ENCODE measurements around the gene MEPCE.
A peak's percentile ranks its signal among the peaks of the same experiment; 100 is the strongest.
"Not testable (repeated sequence)": the region's sequence is repeated elsewhere in the genome, so short reads cannot be mapped to it uniquely, and the experiment has no call there.

Gene MEPCE, protein sequence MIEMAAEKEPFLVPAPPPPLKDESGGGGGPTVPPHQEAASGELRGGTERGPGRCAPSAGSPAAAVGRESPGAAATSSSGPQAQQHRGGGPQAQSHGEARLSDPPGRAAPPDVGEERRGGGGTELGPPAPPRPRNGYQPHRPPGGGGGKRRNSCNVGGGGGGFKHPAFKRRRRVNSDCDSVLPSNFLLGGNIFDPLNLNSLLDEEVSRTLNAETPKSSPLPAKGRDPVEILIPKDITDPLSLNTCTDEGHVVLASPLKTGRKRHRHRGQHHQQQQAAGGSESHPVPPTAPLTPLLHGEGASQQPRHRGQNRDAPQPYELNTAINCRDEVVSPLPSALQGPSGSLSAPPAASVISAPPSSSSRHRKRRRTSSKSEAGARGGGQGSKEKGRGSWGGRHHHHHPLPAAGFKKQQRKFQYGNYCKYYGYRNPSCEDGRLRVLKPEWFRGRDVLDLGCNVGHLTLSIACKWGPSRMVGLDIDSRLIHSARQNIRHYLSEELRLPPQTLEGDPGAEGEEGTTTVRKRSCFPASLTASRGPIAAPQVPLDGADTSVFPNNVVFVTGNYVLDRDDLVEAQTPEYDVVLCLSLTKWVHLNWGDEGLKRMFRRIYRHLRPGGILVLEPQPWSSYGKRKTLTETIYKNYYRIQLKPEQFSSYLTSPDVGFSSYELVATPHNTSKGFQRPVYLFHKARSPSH

DNA sequence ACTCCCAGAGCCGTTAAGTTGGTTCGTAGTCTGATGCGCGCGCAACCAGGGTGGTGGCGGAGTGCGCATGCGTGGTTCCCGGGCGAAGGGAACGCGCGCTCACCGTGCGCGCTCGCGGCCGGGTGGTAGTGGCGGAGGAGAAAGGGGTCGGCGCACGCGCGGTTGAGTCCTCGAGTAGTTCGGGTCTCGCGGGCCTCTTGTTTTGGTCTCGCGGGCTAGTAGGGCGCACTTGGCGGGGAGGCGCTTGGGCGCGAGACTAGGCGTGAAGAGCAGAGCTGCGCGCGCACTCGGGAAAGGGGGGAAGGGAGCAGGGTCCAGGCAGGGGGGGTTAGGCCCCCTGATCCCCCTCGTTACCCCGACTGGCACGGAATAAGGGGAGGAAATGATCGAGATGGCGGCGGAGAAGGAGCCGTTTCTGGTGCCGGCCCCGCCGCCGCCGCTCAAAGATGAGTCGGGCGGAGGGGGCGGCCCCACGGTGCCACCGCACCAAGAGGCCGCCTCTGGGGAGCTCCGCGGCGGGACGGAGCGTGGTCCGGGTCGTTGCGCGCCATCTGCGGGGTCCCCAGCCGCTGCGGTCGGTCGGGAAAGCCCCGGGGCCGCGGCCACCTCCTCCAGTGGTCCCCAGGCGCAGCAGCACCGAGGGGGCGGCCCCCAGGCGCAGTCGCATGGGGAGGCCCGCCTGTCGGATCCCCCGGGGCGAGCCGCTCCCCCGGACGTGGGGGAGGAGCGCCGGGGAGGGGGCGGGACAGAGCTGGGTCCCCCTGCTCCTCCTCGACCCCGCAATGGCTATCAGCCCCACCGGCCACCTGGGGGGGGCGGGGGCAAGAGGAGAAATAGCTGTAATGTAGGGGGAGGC is at the start of gene MEPCE:
Gene MEPCE, plus strand, starts transcription at position 195 of the 856 bp plus-strand sequence. Its CDS starts 188 bp downstream, at position 383.
- peak; percentile 97 for DNase-seq (ENCODE audit: low read depth in 2 of 2)

DNA sequence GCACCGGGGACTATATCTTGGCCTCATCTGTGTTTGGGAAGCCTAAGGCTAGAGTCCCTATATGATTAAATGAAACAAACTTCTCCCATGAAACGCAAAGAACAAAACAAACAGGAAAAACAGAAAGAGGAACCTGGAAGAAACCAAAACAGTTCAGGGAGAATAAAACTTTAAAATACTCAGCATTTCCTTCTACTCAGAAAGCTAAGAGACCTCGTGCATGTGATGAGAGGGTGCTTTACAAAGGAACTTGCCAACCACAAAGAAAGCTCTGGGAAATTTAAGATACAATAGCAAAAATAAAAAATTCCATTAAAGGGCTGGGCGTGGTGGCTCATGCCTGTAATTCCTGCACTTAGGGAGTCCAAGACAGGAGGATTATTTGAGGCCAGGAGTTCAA is 49.4 kb upstream of the MEPCE start:
- no peak for DNase-seq (ENCODE audit: low read depth in 2 of 2)

DNA sequence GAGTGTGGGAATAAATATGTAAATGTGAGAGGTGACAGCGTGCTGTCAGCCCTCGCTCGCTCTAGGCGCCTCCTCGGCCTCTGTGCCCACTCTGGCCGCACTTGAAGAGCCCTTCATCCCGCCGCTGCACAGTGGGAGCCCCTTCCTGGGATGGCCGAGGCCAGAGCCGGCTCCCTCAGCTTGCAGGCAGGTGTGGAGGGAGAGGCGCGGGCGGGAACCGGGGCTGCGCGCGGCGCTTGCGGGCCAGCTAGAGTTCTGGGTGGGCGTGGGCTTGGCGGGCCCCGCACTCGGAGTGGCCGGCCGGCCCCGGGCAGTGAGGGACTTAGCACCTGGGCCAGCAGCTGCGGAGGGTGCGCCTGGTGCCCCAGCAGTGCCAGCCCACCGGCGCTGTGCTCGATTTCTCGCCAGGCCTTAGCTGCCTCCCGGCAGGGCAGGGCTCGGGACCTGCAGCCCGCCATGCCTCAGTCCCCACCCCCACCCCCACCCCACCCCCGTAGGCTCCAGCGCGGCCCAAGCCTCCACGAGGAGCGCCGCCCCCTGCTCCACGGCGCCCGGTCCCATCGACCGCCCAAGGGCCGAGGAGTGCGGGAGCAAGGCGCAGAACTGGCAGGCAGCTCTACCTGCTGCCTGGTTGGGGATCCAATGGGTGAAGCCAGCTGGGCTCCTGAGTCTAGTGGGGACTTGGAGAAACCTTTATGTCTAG is 47.9 kb upstream of the MEPCE start:
- DNase-seq (ENCODE audit: low read depth in 2 of 2), result not testable (repeated sequence)

DNA sequence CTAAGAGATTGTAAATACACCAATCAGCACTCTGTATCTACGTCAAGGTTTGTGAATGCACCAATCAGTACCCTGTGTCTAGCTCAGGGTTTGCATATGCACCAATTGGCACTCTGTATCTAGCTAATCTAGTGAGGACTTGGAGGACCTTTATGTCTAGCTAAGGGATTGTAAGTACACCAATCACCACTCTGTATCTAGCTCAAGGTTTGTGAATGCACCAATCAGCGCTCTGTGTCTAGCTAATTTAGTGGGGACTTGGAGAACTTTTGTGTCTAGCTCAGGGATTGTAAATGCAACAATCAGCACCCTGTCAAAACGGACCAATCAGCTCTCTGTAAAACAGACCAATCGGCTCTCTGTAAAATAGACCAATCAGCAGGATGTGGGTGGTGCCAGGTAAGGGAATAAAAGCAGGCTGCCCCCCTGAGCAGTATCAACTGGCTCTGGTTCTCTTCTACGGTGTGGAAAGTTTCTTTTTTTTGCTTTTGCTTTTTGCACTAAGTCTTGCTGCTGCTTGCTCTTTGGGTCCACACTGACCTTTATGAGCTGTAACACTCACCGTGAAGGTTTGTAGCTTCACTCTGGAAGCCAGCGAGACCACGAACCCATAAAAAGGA is 47.3 kb upstream of the MEPCE start:
- not testable (repeated sequence) for DNase-seq (ENCODE audit: low read depth in 2 of 2)

DNA sequence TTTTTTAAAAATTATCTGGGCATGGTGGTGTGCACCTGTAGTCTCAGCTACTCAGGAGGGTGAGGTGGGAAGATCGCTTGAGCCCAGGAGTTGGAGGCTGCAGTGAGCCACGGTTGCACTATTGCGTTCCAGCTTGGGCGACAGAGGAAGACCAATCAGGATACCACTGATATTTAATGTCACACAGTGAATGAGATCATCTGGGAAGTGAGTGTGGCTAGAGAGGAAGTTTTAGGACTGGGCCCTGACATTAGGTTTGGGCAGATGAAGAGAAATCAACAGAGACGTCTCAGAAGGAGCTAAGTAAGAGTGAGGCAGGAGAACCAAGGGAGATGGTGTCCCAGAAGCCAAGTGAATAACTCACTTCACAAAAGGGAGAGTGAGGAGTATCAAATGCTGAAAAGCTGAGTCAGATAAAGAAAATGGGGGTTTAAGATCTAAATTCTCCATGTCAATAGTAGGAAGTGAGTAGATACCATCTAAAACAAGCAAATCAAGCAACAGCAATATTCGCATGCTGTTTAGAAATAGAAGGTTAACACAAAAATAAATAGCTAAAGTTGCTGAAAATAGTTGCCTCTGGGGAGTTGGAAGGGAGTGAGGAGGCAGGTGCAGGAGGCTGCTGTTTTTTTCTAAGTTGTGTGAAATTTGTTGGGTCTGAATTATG is 44.9 kb upstream of the MEPCE start:
- no peak for DNase-seq (ENCODE audit: low read depth in 2 of 2)

DNA sequence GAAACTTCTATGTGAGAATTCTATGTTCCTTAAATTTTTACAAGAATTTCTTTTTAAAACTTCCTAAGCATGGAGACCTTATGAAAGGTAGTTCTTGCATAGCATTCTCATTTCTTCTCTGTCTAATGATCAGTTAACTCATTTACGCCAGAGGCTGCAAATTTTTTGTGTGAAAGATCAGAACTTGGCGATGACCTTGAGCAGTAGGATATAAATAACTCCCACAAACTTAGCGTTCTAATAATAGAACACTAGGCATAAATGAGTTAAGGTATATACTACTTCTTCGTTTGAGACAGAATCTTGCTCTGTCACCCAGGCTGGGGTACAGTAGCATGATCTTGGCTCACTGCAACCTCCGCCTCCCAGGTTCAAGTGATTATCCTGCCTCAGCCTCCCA is 42.7 kb upstream of the MEPCE start:
- no peak for DNase-seq (ENCODE audit: low read depth in 2 of 2)

DNA sequence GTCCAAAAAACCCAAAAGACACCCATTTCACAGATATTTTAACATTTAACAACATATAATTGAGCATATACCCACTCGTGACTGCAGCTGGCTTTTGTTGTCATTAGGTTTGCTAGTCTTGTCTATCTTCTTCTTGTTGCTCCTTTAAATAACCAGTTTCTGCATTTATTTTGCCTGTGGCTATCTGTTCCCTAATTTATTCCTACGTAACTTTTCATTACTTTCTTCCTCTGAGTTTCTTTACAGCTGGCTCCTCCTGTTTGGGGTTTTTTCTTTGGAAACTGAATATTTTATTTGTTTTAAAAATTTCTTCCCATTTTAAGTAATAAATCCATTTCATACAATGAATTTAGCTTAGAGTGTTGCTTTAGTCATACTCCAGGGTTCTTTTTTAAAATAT is 41.9 kb upstream of the MEPCE start:
- DNase-seq (ENCODE audit: low read depth in 2 of 2), result no peak

DNA sequence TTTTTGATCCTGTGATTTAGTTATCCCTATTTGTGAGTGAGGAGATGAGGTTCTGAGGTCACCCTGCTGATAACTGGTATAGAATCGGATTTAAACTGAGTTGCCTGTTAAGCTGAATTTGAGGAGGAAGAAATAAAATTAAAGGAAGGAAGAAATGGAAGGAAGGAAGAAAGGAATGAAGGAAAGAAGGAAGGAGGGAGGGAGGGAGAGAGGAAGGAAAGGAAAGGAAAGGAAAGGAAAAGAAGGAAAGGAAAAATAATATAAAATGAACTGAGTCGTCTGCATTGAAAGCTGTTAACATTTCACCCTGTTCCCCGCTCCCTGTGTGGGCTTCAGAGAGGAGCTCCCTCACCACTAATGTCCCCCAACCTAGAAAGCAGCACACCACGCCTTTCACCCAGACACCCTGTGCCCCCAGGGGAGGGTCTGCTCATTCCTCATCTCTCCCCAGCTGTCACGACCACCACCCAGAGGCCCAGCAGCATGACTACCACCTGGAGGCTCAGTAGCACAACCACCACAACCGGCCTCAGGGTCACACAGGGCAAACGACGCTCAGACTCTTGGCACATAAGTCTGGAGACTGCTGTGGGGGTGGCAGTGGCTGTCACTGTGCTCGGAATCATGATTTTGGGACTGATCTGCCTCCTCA is 40.1 kb upstream of the MEPCE start:
- no peak for DNase-seq (ENCODE audit: low read depth in 2 of 2)

DNA sequence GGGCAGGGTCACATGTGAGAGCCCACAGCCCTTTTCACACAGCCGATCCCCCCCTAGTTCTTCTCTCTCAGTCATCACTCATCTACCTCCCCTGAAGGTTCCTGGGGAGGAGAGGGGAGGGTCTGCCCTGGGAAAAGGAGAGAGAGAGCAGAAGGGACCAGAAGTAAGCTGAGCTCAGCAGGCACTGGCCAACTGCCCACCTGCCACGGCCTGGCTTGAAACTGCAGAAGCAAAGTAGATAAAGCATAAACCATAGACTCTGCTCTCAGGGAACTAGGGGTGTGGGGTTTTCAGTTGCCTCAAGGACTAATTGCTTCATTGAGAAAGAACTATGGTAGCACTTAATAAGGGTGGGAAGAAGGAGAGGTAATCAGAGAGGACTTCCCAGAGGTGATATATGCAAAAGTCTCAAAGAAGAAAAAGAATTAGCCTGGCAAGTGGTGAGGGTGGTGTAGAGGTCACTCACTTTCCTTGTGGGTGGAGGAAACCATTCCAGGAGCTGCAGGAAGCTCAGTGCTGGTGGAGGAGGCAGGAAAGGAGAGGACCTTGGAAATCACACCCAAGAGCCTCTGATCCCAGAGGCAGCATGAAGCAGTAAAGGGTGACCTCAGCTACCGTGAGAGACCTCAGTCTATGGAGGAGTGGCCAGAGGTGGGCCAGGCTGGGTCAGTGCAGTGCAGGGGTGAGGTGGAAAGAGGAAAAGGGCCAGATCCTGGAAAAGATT is 39.2 kb upstream of the MEPCE start:
- DNase-seq (ENCODE audit: low read depth in 2 of 2), result no peak

DNA sequence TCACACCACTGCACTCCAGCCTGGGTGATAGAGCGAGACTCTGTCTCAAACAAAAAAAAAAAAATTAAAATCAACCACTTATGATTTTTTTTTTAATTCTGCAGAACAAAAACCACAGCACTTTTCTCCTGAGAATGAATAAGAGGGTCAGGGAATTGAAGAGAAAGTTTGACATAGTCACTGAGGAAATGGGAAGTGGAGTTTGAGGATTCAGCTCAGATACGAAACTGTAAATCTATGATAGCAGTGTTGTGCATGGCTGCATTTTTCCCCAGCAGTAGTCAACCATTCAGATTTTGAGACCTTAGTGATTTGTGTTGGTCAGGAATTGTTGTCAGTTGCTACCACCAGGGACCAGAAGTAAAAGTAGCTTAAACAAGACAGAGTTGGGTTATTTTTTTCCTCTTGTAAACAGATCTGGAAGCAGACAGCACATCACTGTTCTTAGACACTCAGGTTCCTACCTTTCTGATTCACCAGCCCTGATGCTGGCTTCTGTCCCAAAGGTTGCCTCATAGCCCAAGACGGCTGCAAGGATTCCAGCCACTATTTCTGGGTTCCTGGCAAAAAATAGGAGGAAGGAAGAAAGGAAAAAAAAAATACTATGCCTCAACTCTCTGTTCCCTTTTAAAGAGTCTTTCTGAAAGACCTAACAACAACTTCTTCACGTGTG is 36.3 kb upstream of the MEPCE start:
- no peak for DNase-seq (ENCODE audit: low read depth in 2 of 2)

DNA sequence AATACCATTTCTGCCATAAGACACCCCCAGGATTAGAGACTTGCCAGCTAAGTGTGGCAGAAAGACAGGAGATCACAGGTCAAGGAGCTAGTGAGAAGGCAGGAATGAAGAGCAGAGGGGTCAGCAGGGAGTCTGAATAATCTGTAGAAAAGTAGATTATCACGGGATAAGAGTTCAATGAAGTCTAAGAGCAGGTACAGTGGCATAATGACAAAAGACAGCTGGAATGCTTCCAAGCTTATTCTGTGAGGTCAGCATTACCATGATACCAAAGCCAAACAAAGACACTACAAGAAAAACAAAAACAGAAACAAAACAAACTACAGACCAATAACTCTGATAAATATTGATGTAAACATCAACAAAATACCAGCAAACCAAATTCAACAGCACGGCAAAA is 35.6 kb upstream of the MEPCE start:
- no peak for DNase-seq (ENCODE audit: low read depth in 2 of 2)

DNA sequence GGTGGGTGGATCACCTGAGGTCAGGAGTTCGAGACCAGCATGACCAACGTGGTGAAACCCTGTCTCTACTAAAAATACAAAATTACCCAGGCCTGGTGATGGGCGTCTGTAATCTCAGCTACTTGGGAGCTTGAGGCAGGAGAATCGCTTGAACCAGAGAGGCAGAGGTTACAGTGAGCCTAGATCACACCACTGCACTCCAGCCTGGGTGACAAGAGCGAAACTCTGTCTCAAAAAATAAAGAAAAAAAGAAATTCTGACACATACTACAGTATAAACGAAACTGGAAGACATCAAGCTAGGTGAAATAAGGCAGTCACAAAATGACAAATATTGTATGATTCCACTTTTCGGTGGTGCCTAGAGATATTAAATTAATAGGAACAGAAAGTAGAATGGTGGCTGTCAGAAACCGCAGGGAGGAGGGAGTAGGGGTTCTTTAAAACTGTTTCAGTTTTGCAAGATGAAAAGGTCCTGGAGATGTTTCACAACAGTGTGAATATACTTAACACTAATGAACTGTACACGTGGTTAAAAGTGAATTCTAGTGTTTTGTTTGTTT is 33.1 kb upstream of the MEPCE start:
- peak; percentile 35 to 47 for DNase-seq (ENCODE audit: low read depth in 2 of 2)

DNA sequence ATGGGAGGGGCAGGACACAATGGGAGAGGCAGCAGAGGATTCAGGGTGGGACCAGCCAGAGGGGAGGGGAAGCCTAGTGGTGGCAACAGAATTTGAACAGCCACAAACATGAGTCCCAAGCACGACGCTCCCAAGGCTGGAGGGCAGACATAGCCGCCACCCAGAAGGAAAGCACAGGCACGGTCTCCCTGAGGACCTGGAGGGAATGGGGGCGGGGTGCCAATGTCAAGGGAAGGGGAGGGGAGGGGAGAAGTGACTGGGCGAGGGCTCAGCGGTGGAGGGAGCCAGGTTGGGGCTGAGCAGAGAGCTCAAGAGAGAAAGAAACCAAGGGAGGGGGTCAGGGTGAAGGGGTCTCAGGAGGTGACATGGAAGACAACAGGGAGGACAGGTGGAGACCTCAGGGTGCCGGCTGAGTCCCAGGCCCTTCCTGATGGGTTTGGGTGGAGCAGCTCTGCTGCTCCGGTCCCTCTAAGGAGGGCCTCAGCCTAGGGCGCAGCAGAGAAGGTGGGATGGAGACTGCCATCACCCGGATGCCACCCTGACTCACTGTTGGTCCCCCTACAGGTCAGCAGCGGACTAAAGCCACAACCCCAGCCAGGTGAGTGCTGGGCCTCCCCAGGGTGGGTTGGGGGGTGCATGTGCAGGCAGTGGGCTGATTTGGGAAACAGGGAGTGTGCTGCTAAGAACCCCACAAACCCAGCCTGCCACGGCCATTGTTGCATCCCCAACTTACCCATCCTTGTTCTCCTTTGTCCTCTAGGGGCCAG is 32.1 kb upstream of the MEPCE start:
- no peak for DNase-seq (ENCODE audit: low read depth in 2 of 2)

DNA sequence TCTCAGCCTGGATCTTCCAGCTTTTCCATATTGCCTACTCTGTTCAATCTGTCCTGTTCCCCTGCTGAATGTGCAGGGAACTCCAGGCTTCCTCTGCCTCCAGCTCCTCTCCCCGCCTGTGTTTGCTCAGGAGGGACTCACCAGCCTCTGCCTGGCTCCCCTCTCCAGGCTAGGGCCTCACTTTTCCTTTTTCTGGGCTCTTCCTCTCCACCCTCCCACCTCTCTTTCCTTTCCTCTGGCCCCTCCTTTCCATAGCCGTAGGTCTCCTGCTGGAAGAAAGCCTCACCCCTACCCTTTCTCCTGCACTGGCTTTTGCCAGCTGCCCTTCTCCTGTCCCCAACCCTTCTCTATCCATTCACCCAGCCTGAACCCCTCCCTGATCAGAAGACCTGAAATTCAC is 31.4 kb upstream of the MEPCE start:
- no peak for DNase-seq (ENCODE audit: low read depth in 2 of 2)

DNA sequence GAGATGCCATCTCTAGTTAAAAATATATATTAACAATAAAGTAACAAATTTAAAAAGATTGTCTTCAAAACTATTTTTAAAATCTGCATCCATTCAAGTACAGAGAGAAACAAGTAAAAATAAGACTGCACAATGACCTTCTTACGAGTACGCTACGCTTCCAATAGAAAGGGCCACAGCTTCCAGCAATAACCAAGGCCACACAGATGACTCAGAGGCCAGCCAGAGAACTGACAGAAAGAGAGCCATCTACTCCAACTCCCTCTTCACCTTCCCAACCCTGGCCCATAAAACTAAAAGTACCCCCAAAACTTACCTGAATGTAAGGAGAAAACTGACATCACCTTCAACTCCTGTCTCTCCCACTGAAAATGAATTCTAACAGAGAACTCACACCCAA is 29.6 kb upstream of the MEPCE start:
- no peak for DNase-seq (ENCODE audit: low read depth in 2 of 2)

DNA sequence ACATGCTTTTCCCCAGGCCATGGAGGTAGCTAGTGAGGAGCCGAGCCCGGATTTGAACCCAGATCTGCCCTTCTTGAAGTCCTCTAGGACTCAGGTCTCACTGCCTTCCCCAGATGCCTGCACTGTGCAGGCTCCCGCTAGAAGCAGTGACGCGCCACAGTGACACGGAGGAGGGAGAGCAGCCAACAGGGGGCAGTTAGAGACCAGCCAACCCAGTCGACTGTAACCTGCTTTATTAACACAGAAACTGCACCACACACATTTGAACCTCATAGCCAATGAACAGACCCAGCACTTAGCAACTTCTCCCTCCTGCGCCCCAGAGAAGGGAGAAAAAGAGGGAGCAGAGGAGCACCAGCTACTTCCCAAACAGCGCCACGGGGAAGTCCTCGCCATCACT is 29.0 kb upstream of the MEPCE start:
- no peak for DNase-seq (ENCODE audit: low read depth in 2 of 2)

DNA sequence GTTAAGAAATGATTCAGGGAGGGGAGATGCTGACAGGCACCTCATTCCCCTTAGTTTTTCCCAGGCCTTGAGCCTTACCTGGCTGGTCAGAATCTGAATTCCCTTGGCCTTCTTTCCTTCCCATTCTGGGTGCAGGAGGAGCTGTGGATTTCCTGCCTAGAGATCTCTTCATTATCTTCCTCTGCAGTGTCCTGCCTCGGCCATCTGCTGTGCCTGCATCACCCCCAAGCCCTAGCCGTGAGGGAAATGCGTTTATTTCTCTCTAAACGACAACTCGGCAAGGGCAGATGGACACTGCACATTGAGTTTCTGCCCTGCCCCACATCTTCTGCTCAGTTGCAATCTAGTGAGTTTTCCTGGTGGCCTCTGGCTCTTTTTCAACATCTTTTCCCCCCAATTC is 27.8 kb upstream of the MEPCE start:
- DNase-seq (ENCODE audit: low read depth in 2 of 2), result no peak

DNA sequence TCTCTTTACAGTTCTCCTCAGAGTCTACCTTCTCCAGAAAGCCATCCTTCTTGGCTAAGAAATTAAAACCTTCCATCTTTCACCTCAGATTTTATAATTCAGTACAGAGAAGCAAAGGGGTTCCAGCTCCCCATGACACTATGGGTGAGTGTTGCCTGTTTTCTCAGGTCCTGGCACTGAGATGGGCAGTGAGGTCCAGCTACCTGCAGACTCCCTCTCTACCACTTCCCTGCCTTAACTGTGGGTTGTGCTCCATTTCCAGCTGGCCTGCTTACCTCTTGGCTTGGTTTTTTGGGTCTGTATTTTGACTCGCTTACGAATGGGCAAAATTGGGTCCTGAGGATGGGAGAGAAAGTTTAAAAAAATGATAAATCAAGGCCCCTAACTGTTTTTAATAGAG is 27.4 kb upstream of the MEPCE start:
- DNase-seq (ENCODE audit: low read depth in 2 of 2), result no peak

Data from activated CD4-positive, alpha-beta T cell treated with anti-CD3 and anti-CD28 coated beads for 24 hours (primary cell).